NCI-H510A treated with DMSO at 0.1 percent for 48 hours (cell line): ENCODE results near the gene RNPEPL1.
"Not testable (repeated sequence)": the region's sequence is repeated elsewhere in the genome, so short reads cannot be mapped to it uniquely, and the experiment has no call there.

ENCODE experiments used
- DNase-seq: peaks from one replicate; lab custom pipeline; 2025; lab: John Stamatoyannopoulos, UW

The RNPEPL1 gene, protein sequence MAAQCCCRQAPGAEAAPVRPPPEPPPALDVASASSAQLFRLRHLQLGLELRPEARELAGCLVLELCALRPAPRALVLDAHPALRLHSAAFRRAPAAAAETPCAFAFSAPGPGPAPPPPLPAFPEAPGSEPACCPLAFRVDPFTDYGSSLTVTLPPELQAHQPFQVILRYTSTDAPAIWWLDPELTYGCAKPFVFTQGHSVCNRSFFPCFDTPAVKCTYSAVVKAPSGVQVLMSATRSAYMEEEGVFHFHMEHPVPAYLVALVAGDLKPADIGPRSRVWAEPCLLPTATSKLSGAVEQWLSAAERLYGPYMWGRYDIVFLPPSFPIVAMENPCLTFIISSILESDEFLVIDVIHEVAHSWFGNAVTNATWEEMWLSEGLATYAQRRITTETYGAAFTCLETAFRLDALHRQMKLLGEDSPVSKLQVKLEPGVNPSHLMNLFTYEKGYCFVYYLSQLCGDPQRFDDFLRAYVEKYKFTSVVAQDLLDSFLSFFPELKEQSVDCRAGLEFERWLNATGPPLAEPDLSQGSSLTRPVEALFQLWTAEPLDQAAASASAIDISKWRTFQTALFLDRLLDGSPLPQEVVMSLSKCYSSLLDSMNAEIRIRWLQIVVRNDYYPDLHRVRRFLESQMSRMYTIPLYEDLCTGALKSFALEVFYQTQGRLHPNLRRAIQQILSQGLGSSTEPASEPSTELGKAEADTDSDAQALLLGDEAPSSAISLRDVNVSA

DNA sequence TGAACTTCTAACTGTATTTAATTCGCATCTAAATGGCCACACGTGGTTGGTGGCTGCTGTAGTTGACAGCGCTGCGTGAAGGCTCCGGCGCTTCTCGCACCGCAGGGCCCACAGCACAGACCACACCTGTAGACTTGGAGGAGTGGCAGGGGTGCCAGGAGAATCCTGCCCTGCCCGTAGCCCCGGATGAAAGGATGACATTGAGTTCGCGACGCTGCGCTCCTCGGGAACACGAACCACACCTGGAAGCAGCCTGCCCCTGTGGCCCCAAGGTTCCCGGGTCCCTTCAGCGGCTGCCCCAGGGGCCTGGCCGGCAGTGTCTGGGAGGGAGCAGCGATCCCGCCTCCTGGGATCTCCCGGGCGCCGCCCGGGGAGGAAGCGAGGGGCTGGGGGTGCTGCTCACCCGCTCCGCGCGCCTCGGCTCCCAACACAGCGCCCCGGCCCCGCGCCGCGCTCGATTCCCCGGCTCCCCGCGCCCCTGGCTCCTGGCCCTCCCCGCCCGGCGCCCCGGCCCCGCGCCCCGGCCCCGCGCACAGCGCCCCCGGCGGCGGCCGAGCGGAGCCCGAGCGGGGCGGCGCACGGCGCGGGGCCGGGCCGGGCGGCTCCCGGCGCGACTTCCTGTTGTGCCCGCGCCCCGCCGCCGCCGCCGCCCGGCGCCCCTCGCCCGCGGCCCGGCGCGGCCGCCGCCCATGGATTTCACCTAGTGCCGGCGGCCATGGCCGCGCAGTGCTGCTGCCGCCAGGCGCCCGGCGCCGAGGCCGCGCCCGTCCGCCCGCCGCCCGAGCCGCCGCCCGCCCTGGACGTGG lies at the start of gene RNPEPL1:
RNPEPL1 (plus strand) TSS at position 613 of the 806 bp plus-strand sequence; CDS start at position 716, 103 bp downstream.
- DNase-seq, result peak; percentile 42

GRCh38 chr2:240518981-240519380 lies 49.3 kb upstream of the RNPEPL1 start:
- DNase-seq, result no peak

- DNase-seq, result no peak
These were observed 48.7 kb upstream of the RNPEPL1 start for GRCh38 chr2:240519396-240520129.

GRCh38 chr2:240520130-240520973 lies 47.9 kb upstream of the RNPEPL1 start:
- no peak for DNase-seq

DNA sequence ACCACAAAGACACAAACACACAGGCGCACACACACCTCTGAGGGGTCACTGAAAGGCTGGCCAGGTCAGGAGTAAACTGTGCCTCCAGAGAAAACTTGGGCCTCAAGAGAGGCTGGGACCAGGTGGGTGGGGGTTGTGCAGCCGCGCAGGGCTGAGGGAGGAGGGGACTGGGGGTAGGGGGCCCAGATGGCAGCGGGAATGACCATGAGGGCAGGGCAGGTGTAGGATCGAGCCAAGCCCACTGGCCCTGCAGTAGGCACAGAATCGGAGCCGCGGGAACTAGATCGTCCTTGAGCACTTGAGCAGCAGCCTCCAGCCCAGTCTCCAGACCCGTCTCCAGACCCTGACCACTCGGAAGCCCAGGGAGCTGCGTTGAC lies 47.3 kb upstream of the RNPEPL1 start:
- DNase-seq, result no peak

DNA sequence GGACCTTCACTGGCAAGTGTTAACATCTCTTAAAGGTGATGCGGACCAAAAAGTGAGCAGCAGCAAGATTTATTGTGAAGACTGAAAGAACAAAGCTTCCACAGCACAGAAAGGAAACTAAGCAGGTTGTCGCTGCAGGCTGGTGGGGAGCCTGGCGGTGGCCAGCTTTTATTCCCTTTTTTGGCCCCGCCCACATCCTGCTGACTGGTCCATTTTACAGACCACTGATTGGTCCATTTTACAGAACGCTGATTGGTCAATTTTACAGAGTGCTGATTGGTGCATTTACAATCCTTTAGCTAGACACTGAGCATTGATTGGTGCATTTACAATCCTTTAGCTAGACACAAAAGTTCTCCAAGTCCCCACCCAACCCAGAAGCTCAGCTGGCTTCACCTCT lies 46.4 kb upstream of the RNPEPL1 start:
- DNase-seq, result not testable (repeated sequence)

DNA sequence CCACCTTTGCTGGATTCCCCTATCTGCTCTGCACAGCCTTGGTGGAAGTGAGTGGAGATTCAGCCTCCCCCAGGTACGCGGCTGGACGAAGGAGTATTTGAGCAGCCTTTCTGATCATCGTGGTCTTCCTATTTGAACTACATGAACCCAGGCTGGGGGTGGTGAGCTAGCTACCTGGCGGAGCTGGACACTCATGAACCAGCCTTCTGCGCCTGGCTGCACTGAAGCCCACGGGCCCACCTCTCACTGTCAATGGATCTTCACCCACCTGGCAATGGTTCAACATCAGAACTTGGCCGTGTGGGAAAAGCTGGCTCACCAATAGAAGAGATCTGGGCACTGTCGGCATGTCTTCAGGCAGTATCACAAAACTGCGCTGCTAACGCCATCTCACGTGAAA lies 45.9 kb upstream of the RNPEPL1 start:
- DNase-seq, result no peak

DNA sequence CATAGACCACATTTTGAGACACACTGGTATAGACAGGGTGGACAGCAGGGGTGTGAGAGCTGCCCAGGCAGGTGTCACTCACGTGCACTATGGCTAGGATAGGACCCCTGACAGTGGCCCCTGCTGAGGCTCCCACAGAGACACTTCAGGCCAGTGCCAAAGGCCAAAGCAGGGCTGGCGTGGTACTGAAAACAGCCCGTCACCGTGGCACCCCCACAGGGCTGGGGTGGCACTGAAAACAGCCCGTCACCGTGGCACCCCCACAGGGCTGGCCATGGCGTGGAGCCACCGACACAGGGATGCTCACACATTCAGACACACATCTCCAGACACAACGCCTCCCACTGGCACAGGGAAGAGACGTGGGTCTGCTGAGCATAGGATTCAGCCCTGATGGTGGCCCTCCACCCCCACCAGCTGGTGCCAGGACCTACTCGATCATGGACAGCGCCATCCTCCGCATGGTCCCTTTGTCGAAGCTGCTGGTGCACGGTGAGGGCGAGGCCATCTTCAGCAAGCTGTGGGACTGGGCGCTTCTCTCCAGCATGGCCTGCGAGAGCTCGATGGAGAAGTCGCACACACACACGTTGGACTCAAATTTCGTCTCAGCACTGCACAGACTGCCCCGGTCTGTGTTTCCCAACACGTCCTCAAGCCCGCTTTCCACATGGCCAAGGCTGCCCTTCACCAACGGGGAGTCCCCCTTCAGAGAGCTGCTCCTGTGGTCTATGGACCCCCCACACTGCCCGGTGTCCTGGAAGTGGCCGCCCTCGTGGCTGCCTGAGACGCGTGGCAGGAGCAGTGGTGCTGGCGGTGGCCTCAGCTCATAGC lies 44.6 kb upstream of the RNPEPL1 start:
- no peak for DNase-seq

GRCh38 chr2:240524963-240525718 lies 43.1 kb upstream of the RNPEPL1 start:
- no peak for DNase-seq

- DNase-seq, result no peak
These were observed 42.5 kb upstream of the RNPEPL1 start for GRCh38 chr2:240525802-240526201.

GRCh38 chr2:240526521-240526920 lies 41.8 kb upstream of the RNPEPL1 start:
- DNase-seq, result no peak

- no peak for DNase-seq
These were observed 41.0 kb upstream of the RNPEPL1 start for GRCh38 chr2:240527153-240527750.

DNA sequence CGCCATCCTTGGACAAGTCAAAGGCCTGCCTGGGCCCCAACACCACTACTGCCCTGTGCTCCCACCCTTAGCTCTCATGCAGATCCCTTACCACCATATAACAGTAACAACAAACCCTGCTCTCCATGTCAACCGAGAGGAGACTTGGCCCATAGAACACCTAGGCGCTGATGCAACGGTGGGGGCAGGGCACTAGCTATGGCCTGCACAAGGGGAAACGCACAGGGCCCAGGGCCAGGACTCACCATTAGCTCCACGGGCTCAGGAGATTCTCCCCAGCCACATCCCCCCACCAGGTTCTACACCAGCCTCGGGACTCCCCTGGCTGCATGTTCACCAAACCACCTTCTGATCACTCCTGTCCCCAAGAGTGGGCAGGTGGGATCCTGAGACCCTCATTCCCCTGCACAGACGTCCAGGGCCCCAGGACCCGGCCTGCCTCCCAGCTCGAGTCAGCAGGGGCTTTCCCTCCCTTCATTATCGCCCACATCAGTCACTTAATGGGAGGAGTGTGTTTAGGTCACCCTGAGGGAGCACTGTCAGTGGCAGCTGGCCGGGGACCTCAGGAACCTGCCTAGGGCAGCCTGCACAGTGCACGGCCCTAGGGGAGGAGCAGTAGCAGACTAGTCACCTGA lies 39.8 kb upstream of the RNPEPL1 start:
- no peak for DNase-seq

DNA sequence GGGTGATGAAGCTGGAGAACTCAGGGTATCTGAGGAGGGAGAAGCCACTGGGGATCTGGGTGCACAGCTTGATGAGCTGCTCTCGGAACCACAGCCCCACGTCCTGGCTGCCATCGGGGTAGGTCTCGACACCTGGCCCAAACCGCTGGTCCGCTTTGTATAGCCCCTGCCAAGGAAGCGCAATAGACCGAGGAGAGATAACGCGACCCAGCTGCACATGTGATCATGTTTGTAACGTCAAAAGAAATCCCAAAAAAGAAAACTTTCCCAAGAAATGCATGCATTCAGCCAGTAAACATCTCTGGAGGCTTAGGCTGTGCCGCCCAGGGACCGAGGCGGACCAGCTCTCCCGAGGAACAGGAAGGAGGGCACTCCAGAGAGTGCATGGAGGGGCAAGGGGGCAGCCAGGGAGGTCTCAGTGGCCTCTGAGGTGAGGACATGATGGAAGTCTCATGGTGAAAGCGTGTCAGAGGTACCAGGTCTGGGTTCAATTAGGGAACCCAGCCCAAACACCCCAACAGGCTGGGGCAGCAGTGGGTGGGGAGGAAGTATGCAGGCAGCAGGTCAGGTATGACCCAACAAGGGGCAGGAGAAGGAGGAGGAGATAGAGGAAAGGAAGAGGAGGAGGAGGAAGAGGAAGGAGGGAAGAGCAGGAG lies 38.8 kb upstream of the RNPEPL1 start:
- DNase-seq, result no peak

DNA sequence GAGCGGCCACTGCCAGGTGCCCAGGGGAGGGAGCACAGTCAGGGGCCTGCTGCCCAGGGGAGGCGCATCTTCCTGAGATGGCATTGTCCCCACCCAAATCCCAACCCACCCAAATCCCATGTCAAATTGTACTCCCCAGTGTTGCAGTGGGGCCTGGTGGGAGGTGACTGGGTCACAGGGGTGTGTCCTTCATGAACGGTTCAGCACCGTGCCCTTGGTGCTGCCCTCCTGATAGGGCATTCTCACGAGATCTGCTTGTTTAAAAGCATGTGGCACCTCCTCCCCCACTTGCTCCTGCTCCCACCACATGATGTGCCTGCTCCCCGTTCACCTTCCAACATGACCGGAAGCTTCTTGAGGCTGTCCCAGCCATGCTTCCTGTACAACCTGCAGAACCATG lies 38.1 kb upstream of the RNPEPL1 start:
- no peak for DNase-seq

DNA sequence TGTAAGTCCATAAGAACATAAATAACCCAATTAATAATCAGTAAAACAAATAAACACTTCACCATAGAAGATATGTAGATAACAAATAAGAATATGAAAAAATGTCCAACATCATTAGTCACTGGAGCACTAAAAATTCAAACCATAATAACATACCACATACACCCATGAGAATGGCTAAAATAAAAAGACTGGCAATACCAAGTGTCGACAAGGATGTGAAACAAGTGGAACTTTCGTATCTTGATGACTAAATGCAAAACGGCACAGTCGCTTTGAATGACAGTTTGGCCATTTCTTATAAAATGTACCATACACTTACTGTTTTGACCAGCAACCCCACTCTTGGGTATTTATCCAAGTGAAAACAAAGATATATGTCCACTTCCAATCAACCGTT lies 37.2 kb upstream of the RNPEPL1 start:
- DNase-seq, result no peak

DNA sequence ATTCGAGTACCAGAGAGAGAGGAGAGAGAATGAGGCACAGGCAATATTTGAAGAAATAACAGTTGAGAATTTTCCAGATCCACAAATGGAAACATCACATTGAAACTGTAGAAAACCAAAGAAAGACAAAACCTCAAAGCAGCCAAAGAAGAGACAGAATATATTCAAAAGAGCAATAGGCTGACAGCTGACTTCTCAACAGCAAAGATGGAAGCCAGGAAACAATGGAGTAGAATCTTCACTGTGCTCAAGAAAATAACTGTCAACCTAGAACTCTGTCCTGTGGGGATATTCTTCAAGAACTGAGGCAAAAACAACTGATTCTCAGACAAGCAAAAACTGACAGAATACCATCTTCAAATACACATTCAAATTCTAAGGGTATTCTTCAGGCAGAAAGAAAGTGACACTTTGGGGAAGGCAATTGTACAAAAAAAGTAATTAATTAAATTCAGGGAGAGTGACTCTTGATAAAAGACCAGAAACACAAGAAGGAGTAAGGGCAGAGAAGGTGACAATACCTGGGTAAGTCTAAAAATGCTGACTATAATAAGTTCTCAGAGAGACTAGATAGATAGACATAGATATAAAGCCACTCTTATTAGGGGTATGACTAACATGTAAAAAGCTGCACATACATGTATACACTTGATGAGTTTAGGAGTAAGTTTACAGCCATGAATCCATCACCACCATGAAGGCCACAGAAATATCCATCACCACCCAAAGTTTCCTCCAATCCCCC lies 36.1 kb upstream of the RNPEPL1 start:
- no peak for DNase-seq
